Heart left ventricle (tissue), 16 donors: ENCODE measurements around the gene RERG. TPM values are rescaled to one million over a fixed set of nuclear protein-coding genes. Genes with fewer than 3 reads are reported as not detected.

Experiments used
- ATAC-seq, 4 donors: fragments of 200-7000 bp; cut with Tn5 transposase; one replicate each; pipeline ENCODE4 v1.9.1; 2020 to 2022; ENCODE audit warnings: moderate library complexity in 4 of 4, mild to moderate bottlenecking in 3 of 4, moderate number of reproducible peaks in 1 of 4
- DNase-seq, 5 donors: peaks; one replicate each; pipeline ENCODE4 v3.0.0-alpha.2; 2020
- H3K27ac ChIP-seq, 12 donors: fragments of 200-600 bp; sonication (generic) in 4 of 12; one replicate each; pipeline versions ENCODE4 v1.5.0 to v1.8.0; 2016 to 2022; ENCODE audit warnings: mild to moderate bottlenecking in 2 of 12
- H3K27me3 ChIP-seq, 9 donors: fragments of 200-600 bp; sonication (generic) in 2 of 9; one replicate each; pipeline versions ENCODE4 v1.5.1 to v1.8.0; 2016 to 2022; ENCODE audit warnings: mild to moderate bottlenecking in 3 of 9
- H3K36me3 ChIP-seq, 9 donors: fragments of 200-600 bp; sonication (generic) in 2 of 9; one replicate each; pipeline versions ENCODE4 v1.5.0 to v1.8.0; 2018 to 2022; ENCODE audit warnings: mild to moderate bottlenecking in 2 of 9
- H3K4me1 ChIP-seq, 12 donors: fragments of 200-600 bp; sonication (generic) in 4 of 12; one replicate each; pipeline versions ENCODE4 v1.5.0 to v1.8.0; 2016 to 2022; ENCODE audit warnings: mild to moderate bottlenecking in 3 of 12
- H3K4me3 ChIP-seq, 12 donors: fragments of 200-600 bp; sonication (generic) in 4 of 12; one replicate each; pipeline versions ENCODE4 v1.5.0 to v1.8.0; 2017 to 2022; ENCODE audit warnings: mild to moderate bottlenecking in 9 of 12, moderate library complexity in 4 of 12
- H3K9me3 ChIP-seq, 12 donors: fragments of 200-600 bp; sonication (generic) in 4 of 12; one replicate each; pipeline versions ENCODE4 v1.5.0 to v1.8.0; 2016 to 2022; ENCODE audit warnings: mild to moderate bottlenecking in 1 of 12
- POLR2A ChIP-seq, 2 donors: fragments of 450-650 bp; IDR thresholded peaks; one replicate each; pipeline ENCODE4 v1.6.1; 2017; ENCODE audit warnings: antibody characterized with exemption in 2 of 2, mild to moderate bottlenecking in 2 of 2, moderate library complexity in 2 of 2
- WGBS, 4 donors: extraction: QIAGEN DNeasy Blood & Tissue Kit in 2 of 4; methylation state at CpG; one replicate each; pipeline versions ENCODE4 v1.1.5 to v1.1.7; 2013 to 2018; 5-methylcytosine and 5-hydroxymethylcytosine counted together
- intact Hi-C, 10 donors: fragments of 100-400 bp; cut with DNase I; formaldehyde crosslinking; loops; one replicate each; pipeline versions ENCODE4 v1.11.1 to v1.14.2; 2022
- polyA plus RNA-seq, 2 donors: library from polyadenylated mRNA; stranded (reverse); fragments of 200-250 nt; gene quantifications; one replicate each; pipeline ENCODE4 v1.2.3, GENCODE V29; 2013
- total RNA-seq, 9 donors: library from RNA; depleted of rRNA in 2 of 9; stranded (reverse); fragments of >200 nt in 2 of 9; fragmentation: NEBNext Ultra II Directional in 3 of 9; extraction: Animal tissue kit (Norgen Biotek cat#: 25700) in 3 of 9; gene quantifications; one replicate each; pipeline versions ENCODE4 v1.1.0 to v1.2.4, GENCODE V29; 2016 to 2023
- TF ChIP-seq, protein P1 (sequence below), 12 donors: fragments of 200-600 bp; sonication (generic) in 4 of 12; IDR thresholded peaks; one replicate each; pipeline versions ENCODE4 v1.5.0 to v1.8.0; 2018 to 2022; ENCODE audit warnings: antibody characterized with exemption in 12 of 12, mild to moderate bottlenecking in 5 of 12
- donor health status: ischemic (EF 13 %, LVEDD 7.1; RV severe dilation, severe dysfunction).
- donor health status: healthy with polysubstance abuse.
- donor health status: DM: no; HTN: yes; CAD: no.
- donor health status: DM: no; HTN: no; CAD: no.
- donor health status: ischemic (EF 25% LVEDD 6.9; RV normal size, moderate dysfunction).
- donor health status: ischemic (EF 25% LVEDD 5.7; RV mildly dilated, moderate dysfunction).
- donor health status: healthy.
- donor health status: DM: yes; HTN: yes; CAD: no.
- donor health status: ischemic (EF 35%, LVEDD 5.7; RV mildly dilated, moderate dysfunction).
- donor health status: nonischemic (EF 11% LVEDD 7.7; RV severe dilation, severe dysfunction).
- donor health status: DM: yes; HTN: yes; CAD: no.
- donor health status: PGD.
- donor health status: ischemic (EF 29% LVEDD 5.4; RV normal size, mild dysfunction).
- donor health status: nonischemic (EF 23%, LVEDD 6.1; RV moderate dilation, normal function).

RERG gene
- total and polyA plus RNA-seq, 11 donors: 2.9 to 17.7 (median 4.2) TPM

- Histone ChIP-seq H3K4me1 (peaks cover 0 to 50% (median 5%) of the 10 kb centered on the region in 12 donors), H3K36me3 (no peaks in the 10 kb centered on the region), H3K4me3 (no peak overlapping the region), H3K9me3 (no peaks in the 10 kb centered on the region), H3K27me3 (no peaks in the 10 kb centered on the region), H3K27ac (peak overlapping the region in 11 of 12 donors; percentile 19 to 73 (median 60))
- TF ChIP-seq, protein P1, sequence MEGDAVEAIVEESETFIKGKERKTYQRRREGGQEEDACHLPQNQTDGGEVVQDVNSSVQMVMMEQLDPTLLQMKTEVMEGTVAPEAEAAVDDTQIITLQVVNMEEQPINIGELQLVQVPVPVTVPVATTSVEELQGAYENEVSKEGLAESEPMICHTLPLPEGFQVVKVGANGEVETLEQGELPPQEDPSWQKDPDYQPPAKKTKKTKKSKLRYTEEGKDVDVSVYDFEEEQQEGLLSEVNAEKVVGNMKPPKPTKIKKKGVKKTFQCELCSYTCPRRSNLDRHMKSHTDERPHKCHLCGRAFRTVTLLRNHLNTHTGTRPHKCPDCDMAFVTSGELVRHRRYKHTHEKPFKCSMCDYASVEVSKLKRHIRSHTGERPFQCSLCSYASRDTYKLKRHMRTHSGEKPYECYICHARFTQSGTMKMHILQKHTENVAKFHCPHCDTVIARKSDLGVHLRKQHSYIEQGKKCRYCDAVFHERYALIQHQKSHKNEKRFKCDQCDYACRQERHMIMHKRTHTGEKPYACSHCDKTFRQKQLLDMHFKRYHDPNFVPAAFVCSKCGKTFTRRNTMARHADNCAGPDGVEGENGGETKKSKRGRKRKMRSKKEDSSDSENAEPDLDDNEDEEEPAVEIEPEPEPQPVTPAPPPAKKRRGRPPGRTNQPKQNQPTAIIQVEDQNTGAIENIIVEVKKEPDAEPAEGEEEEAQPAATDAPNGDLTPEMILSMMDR (IDR thresholded peaks at IDR 0.05): no peak
- no peak for TF ChIP-seq POLR2A (IDR thresholded peaks at IDR 0.05)
- 42 to 66% (median 65%) methylated on average over 3 of the region's 3 CpGs for WGBS, 4 donors
- ATAC-seq: peak; percentile 72 to 92 (median 82)
- DNase-seq: no peak
- intact Hi-C loops: no loop called here
Observed at GRCh38 chr12:15181017-15181683, 40.1 kb downstream of the RERG start.

DNA sequence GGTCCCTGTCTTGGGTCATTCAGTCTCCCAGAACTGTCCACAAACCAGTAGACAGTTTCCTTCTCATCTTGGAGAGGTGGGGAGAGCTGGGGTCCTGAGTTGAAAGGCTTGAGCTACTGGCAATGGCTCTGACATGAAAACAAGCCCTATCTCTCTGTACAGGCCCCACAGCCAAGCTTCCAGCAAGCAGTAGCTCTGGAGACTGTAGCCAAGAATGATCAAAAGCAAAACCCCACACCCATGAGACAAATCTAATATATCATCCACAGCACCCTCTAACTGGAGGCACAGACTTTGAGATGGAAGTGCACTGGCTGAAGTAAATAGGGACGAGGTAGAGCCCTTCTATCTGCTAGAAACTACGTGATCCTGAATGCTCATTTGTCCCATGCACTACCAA, 40.9 kb downstream of the RERG start:
- Histone ChIP-seq H3K27ac (peak overlapping the region in 11 of 12 donors; percentile 19 to 73 (median 60)), H3K9me3 (peaks cover 0 to 5% (median 0%) of the 10 kb centered on the region in 12 donors), H3K4me3 (no peak overlapping the region), H3K4me1 (peaks cover 0 to 50% (median 5%) of the 10 kb centered on the region in 12 donors), H3K27me3 (no peaks in the 10 kb centered on the region), H3K36me3 (no peaks in the 10 kb centered on the region)
- TF ChIP-seq, protein P1 (IDR thresholded peaks at IDR 0.05): no peak
- TF ChIP-seq POLR2A (IDR thresholded peaks at IDR 0.05): no peak
- ATAC-seq (peak in 2 of 4 donors; percentile 30 to 41), DNase-seq (no peak)
- 63 to 76% (median 73%) methylated on average over 2 of the region's 2 CpGs for WGBS, 4 donors
- intact Hi-C loops: no loop called here

DNA sequence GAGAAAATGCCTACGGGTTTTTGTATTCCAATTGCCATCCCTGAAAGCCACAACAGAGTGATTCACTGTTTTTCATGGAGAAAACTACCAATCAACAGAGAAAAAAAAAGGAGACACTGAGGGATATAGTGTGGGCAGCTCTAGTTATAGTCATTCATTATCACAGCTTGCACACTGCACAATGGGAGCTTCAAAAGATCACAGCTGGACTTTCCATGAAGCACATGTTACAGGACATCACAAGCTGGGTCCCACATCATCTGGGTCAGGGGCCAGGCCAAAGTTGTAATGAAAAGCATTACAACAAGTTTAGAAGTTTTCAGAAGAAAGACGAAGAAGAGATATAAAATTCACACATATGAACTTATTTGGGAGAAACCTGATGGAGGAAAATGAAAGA, 41.5 kb downstream of the RERG start:
- DNase-seq (peak in 1 of 5 donors; percentile 20), ATAC-seq (peak in 2 of 4 donors; percentile 61 to 81)
- Histone ChIP-seq H3K36me3 (no peaks in the 10 kb centered on the region), H3K4me1 (peaks cover 0 to 50% (median 5%) of the 10 kb centered on the region in 12 donors), H3K9me3 (peaks cover 0 to 5% (median 0%) of the 10 kb centered on the region in 12 donors), H3K27me3 (no peaks in the 10 kb centered on the region), H3K4me3 (no peak overlapping the region), H3K27ac (peak overlapping the region in 9 of 12 donors; percentile 19 to 73 (median 63))
- WGBS, 4 donors: 54 to 68% (median 64%) methylated on average over 2 of the region's 2 CpGs
- intact Hi-C loops: no loop called here
- TF ChIP-seq POLR2A (IDR thresholded peaks at IDR 0.05): no peak
- TF ChIP-seq, protein P1 (IDR thresholded peaks at IDR 0.05): no peak

- no peak overlapping the region for H3K4me3 ChIP-seq
- peaks cover 0 to 11% (median 0%) of the 10 kb centered on the region in 12 donors for H3K9me3 ChIP-seq
- intact Hi-C loops: no loop called here
- TF ChIP-seq, protein P1 (IDR thresholded peaks at IDR 0.05): no peak
- no peak for TF ChIP-seq POLR2A (IDR thresholded peaks at IDR 0.05)
- no peaks in the 10 kb centered on the region for H3K36me3 ChIP-seq
- WGBS, 4 donors: 94 to 97% (median 95%) methylated on average over 2 of the region's 2 CpGs
- peaks cover 0 to 16% (median 0%) of the 10 kb centered on the region in 12 donors for H3K4me1 ChIP-seq
- DNase-seq (no peak), ATAC-seq (no peak)
- no peaks in the 10 kb centered on the region for H3K27me3 ChIP-seq
- no peak overlapping the region for H3K27ac ChIP-seq
Observed at GRCh38 chr12:15173142-15173541, 48.1 kb downstream of the RERG start.
